Measurements from ENCODE around the gene ZBTB25. TPM values are rescaled to one million over a fixed set of nuclear protein-coding genes. Genes with fewer than 3 reads are reported as not detected.

The ZBTB25 gene
- total RNA-seq, 1 donor from 2014 or later: 2.9 TPM

DNA sequence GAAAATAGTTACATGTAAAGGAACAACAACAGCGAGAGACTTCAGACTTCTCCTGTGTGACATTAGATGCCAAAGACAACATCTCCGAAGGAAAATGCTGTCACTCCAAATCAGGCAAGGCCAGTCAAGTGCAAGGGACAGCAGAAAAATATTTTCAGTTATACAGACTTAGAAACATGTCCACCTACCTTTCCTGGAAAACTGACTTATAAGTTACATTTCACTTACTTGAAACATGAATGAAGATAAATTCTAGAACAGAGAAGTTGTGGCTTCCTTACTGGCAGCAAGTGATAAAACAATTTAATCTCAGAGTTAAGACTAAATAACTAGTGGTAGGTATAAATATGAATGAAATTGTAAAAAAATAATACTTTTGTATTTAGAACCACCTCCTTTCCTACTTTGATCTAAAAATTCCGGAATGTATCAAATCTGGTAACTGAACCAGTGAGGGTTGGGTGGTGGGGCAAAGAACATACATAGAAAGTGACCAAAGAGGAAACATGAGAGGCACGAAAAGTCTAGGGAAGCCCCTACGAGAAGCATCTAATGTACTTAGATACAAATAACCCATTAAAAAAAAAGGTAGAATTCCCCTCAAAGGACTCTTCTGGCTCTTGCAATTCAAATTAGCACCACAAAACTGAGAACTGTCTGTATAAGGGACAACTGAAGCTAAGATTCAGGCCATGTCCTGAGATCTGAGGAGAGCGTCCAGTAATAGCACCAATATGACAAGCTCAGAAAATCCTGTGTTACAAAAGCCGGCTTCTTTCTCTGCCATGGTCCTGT, 94.3 kb downstream of the ZBTB25 start:
- DNase-seq (ENCODE audit: low spot score in 2 of 2): no peak
- TF ChIP-seq, protein P1, sequence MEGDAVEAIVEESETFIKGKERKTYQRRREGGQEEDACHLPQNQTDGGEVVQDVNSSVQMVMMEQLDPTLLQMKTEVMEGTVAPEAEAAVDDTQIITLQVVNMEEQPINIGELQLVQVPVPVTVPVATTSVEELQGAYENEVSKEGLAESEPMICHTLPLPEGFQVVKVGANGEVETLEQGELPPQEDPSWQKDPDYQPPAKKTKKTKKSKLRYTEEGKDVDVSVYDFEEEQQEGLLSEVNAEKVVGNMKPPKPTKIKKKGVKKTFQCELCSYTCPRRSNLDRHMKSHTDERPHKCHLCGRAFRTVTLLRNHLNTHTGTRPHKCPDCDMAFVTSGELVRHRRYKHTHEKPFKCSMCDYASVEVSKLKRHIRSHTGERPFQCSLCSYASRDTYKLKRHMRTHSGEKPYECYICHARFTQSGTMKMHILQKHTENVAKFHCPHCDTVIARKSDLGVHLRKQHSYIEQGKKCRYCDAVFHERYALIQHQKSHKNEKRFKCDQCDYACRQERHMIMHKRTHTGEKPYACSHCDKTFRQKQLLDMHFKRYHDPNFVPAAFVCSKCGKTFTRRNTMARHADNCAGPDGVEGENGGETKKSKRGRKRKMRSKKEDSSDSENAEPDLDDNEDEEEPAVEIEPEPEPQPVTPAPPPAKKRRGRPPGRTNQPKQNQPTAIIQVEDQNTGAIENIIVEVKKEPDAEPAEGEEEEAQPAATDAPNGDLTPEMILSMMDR (IDR thresholded peaks at IDR 0.05): no peak
- no peaks in the 10 kb centered on the region for H3K27me3 ChIP-seq
- H3K36me3 ChIP-seq: peaks cover 5 to 15% of the 10 kb centered on the region in 2 donors
- no peaks in the 10 kb centered on the region for H3K9me3 ChIP-seq
- peaks cover 6% of the 10 kb centered on the region in 2 donors for H3K4me1 ChIP-seq
- intact Hi-C loops (cut with DNase I): no loop called here
- peak overlapping the region; percentile 52 to 58 for H3K27ac ChIP-seq
- peak overlapping the region; percentile 11 to 27 for H3K4me3 ChIP-seq

DNA sequence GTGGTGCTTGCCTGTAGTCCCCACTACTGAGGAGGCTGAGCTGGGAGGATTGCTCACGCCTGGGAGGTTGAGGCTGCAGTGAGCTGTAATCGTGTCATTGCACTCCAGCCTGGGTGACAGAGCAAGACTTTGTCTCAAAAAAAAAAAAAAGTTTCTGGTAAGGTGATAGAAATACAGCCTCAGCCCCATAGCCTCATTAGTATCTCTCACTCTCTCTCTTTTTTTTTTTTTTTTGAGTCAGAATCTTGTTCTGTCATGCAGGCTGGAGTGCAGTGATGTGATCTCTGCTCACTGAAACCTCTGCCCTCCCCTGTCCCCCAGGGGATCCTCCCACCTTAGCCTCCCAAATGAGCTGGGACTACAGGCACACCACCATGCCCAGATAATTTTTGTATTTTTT, 96.3 kb downstream of the ZBTB25 start:
- peaks cover 6% of the 10 kb centered on the region in 2 donors for H3K4me1 ChIP-seq
- no peak for DNase-seq (ENCODE audit: low spot score in 2 of 2)
- no peaks in the 10 kb centered on the region for H3K9me3 ChIP-seq
- no peak overlapping the region for H3K27ac ChIP-seq
- no peak overlapping the region for H3K4me3 ChIP-seq
- TF ChIP-seq, protein P1 (IDR thresholded peaks at IDR 0.05): no peak
- intact Hi-C loops (cut with DNase I): no loop called here
- H3K36me3 ChIP-seq: peaks cover 0 to 4% of the 10 kb centered on the region in 2 donors
- H3K27me3 ChIP-seq: no peaks in the 10 kb centered on the region

DNA sequence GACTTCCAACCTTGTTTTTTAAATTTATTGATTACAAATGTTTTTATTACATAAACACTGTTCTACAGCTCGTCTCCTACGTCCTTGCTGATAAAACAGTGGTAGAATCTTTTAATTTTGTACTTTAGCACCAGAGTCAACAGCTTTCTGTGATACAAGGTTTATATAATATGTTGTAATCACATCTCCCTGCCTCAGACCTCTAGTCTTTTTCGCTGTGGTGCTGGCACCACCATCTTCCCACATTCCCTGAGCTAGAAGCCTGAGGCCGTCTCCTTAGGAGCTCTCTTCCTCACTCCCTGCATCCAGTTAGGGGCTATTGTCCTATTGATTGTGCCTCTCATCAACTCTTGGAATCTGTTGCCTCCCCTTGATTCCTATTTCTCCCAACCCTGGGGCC, 98.3 kb downstream of the ZBTB25 start:
- H3K4me3 ChIP-seq: no peak overlapping the region
- peaks cover 0 to 4% of the 10 kb centered on the region in 2 donors for H3K36me3 ChIP-seq
- H3K27ac ChIP-seq: no peak overlapping the region
- H3K9me3 ChIP-seq: no peaks in the 10 kb centered on the region
- no peak for DNase-seq (ENCODE audit: low spot score in 2 of 2)
- no peaks in the 10 kb centered on the region for H3K27me3 ChIP-seq
- intact Hi-C loops (cut with DNase I): no loop called here
- H3K4me1 ChIP-seq: peaks cover 6% of the 10 kb centered on the region in 2 donors
- TF ChIP-seq, protein P1 (IDR thresholded peaks at IDR 0.05): no peak

DNA sequence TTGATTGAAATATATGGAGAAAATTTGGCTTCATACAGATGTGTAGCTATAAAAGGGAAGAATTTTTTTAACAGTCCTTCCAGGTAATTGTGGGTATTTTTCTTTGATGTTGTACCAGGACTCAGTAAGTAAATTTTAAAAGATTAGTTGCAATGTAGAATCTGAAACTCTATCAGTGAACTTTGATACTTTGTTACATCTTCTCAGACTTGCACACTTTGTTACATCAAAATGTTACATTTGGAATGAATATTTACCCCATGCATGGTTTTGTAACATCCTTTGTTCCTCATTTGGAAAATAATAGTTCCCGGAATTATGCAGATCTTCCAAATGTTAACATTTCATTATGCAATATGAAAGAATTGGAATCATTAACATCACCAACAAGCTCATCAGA, 101.7 kb downstream of the ZBTB25 start:
- no peaks in the 10 kb centered on the region for H3K9me3 ChIP-seq
- no peak for DNase-seq (ENCODE audit: low spot score in 2 of 2)
- H3K27ac ChIP-seq: no peak overlapping the region
- no peaks in the 10 kb centered on the region for H3K27me3 ChIP-seq
- no peaks in the 10 kb centered on the region for H3K4me1 ChIP-seq
- H3K36me3 ChIP-seq: peaks cover 0 to 4% of the 10 kb centered on the region in 2 donors
- TF ChIP-seq, protein P1 (IDR thresholded peaks at IDR 0.05): no peak
- H3K4me3 ChIP-seq: no peak overlapping the region
- intact Hi-C loops (cut with DNase I): no loop called here

DNA sequence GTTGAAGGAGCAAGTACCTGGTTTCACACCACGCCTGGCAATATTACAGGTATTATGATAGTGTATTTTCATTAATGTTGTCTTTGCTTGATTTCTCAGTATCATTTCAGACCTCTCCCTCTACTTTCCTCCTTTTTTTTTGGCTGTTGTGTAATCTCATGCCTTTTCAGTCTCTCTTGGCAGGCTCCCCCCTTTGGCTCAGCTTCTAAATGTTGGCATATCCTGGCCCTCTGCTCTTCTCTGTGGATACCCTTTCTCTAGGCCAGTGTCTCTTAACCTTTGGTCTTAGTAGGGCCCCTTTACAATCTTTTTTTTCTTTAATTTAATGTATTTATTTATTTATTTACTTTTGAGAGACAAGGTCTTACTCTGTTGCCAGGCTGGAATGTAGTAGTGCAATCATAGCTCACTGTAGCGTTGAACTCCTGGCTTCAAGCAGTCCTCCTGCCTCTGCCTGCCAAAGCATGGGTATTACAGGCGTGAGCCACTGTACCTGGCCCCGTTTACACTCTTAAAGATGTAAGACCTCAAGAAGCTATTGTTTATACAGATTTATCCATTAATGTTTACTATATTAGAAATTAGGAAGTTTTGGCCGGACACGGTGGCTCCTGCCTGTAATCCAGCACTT, 102.7 kb downstream of the ZBTB25 start:
- TF ChIP-seq, protein P1 (IDR thresholded peaks at IDR 0.05): no peak
- no peaks in the 10 kb centered on the region for H3K27me3 ChIP-seq
- intact Hi-C loops (cut with DNase I): no loop called here

More for the DNA sequence above, 102.7 kb downstream of the ZBTB25 start:
- Histone ChIP-seq H3K4me3 (no peak overlapping the region), H3K27ac (no peak overlapping the region), H3K4me1 (no peaks in the 10 kb centered on the region), H3K36me3 (peaks cover 0 to 4% of the 10 kb centered on the region in 2 donors), H3K9me3 (no peaks in the 10 kb centered on the region)
- no peak for DNase-seq (ENCODE audit: low spot score in 2 of 2)

Other genes starting within 250 kb of the ZBTB25 start
- gene ESR2, start 209.5 kb downstream of the ZBTB25 start, total RNA-seq: not detected
- gene MTHFD1, start 115.5 kb downstream of the ZBTB25 start, total RNA-seq: 7.2 TPM
- gene AKAP5, start 38.3 kb downstream of the ZBTB25 start, total RNA-seq: 0.11 TPM
- gene ZBTB1, start 932 bp upstream of the ZBTB25 start, total RNA-seq: 57.0 TPM
- 22.9 TPM for gene HSPA2, start 36.9 kb upstream of the ZBTB25 start, total RNA-seq
- gene PPP1R36, start 46.1 kb upstream of the ZBTB25 start, total RNA-seq: not detected
- gene PLEKHG3, start 200.6 kb upstream of the ZBTB25 start, total RNA-seq: 134 TPM

Measured in ascending aorta (tissue), 2 donors.